Peyer's patch (tissue), 4 donors: ENCODE results near the gene INSIG2.

Experiments used
- POLR2A ChIP-seq, 2 donors: fragments of 450-650 bp; IDR thresholded peaks; one replicate each; pipeline ENCODE4 v1.5.1; 2017; ENCODE audit warnings: antibody characterized with exemption in 2 of 2, mild to moderate bottlenecking in 2 of 2, moderate library complexity in 2 of 2
- TF ChIP-seq, protein P1 (sequence below), 6 experiments: fragments of 450-650 bp in 4 of 6; fragments of 200-600 bp in 2 of 6; sonication (generic) in 1 of 6; IDR thresholded peaks; one replicate each; pipeline ENCODE4 v1.5.1; 2017 to 2019; ENCODE audit warnings: antibody characterized with exemption in 6 of 6, mild to moderate bottlenecking in 3 of 6, moderate library complexity in 1 of 6

DNA sequence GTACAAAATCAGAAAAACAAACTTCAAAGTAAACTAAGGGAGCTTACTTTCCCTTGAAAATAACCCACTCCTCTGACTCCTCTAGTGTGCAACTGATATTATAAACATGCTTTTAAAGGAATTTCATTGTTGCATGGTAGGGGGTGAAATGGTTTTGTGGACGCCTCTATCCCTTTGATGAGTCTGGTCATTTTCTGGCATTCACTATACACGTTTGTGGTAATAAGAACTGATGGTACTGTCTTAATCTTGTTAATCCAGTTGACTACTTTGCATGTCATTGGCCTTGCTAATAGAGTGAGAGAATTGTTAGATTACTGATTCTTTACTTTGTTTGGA is 2.8 kb downstream of the INSIG2 start:
- TF ChIP-seq, protein P1, sequence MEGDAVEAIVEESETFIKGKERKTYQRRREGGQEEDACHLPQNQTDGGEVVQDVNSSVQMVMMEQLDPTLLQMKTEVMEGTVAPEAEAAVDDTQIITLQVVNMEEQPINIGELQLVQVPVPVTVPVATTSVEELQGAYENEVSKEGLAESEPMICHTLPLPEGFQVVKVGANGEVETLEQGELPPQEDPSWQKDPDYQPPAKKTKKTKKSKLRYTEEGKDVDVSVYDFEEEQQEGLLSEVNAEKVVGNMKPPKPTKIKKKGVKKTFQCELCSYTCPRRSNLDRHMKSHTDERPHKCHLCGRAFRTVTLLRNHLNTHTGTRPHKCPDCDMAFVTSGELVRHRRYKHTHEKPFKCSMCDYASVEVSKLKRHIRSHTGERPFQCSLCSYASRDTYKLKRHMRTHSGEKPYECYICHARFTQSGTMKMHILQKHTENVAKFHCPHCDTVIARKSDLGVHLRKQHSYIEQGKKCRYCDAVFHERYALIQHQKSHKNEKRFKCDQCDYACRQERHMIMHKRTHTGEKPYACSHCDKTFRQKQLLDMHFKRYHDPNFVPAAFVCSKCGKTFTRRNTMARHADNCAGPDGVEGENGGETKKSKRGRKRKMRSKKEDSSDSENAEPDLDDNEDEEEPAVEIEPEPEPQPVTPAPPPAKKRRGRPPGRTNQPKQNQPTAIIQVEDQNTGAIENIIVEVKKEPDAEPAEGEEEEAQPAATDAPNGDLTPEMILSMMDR (IDR thresholded peaks at IDR 0.05): no peak
- no peak for TF ChIP-seq POLR2A (IDR thresholded peaks at IDR 0.05)
